ENCODE measurements around the gene SCOC. TPM values are rescaled to one million over a fixed set of nuclear protein-coding genes. Genes with fewer than 3 reads are reported as not detected.

SCOC gene
- total and polyA plus RNA-seq, 2 of the 13 experiments (the other 11 are each of a cell fraction or from before 2014, with no cell fraction given), result 43.8 to 65.2 TPM

GRCh38 chr4:140363051-140363450 is 10.4 kb upstream of the SCOC start (continued):
- TF ChIP-seq TERF1 (CRISPR knock-in tag; IDR thresholded peaks at IDR 0.05) (no peak), ZNF350 (CRISPR knock-in tag; IDR thresholded peaks at IDR 0.05; ENCODE audit: borderline replicate concordance, low read depth) (no peak), SNRNP70 (IDR thresholded peaks at IDR 0.05; ENCODE audit: low read depth, low read length) (no peak), ZNF629 (CRISPR knock-in tag; conservative IDR thresholded peaks at IDR 0.05) (no peak), STAT6 (CRISPR knock-in tag; IDR thresholded peaks at IDR 0.05; ENCODE audit: borderline replicate concordance) (no peak), MIXL1 (CRISPR knock-in tag; IDR thresholded peaks at IDR 0.05) (peak; percentile 72; the same call in 1 of the 2 replicates), CERS6 (CRISPR knock-in tag; IDR thresholded peaks at IDR 0.05) (no peak), SMARCC2 (IDR thresholded peaks at IDR 0.05) (no peak), ZNF879 (CRISPR knock-in tag; IDR thresholded peaks at IDR 0.05) (no peak), ZMAT3 (CRISPR knock-in tag; conservative IDR thresholded peaks at IDR 0.05) (no peak), ZNF501 (CRISPR knock-in tag; IDR thresholded peaks at IDR 0.05) (no peak), ZNF407 (CRISPR knock-in tag; IDR thresholded peaks at IDR 0.05; ENCODE audit: not compliant biosample characterization) (no peak), TOE1 (CRISPR knock-in tag; IDR thresholded peaks at IDR 0.05) (no peak), ZNF709 (CRISPR knock-in tag; IDR thresholded peaks at IDR 0.05) (no peak), BORCS8-MEF2B (CRISPR knock-in tag; IDR thresholded peaks at IDR 0.05) (no peak), TGIF2 (CRISPR knock-in tag; IDR thresholded peaks at IDR 0.05) (no peak), HES4 (CRISPR knock-in tag; IDR thresholded peaks at IDR 0.05; ENCODE audit: borderline replicate concordance) (no peak), ZNF451 (CRISPR knock-in tag; IDR thresholded peaks at IDR 0.05) (no peak)
